GM06990 (cell line): ENCODE data around the gene SHOC2.

ENCODE experiments used
- DNase-seq: peaks from one replicate; pipeline ENCODE4 v3.0.0-alpha.2; 2011; ENCODE audit not compliant: insufficient read length; ENCODE audit errors: extremely low read depth
- H3K27me3 ChIP-seq: replicated peaks from 2 replicates; pipeline ENCODE4 v1.6.0; 2011; ENCODE audit warnings: low read length; ENCODE audit not compliant: control insufficient read depth, insufficient read depth
- H3K36me3 ChIP-seq: 2 replicates; pipeline ENCODE4 v1.5.1; 2011; ENCODE audit warnings: low read length; ENCODE audit not compliant: control insufficient read depth, insufficient read depth
- H3K4me3 ChIP-seq: replicated peaks from 2 replicates; pipeline ENCODE4 v1.5.1; 2011; ENCODE audit warnings: low read depth, mild to moderate bottlenecking, control low read depth, low read length
- TF ChIP-seq, protein P1 (sequence below): IDR thresholded peaks from 2 replicates; pipeline ENCODE4 v1.5.1; 2011; ENCODE audit warnings: low read length, control low read depth, mild to moderate bottlenecking, inconsistent platforms; ENCODE audit not compliant: insufficient read depth, poor library complexity, severe bottlenecking

SHOC2 gene

GRCh38 chr10:110985497-110986275, 66.3 kb downstream of the SHOC2 start:
- no peak overlapping the region for H3K4me3 ChIP-seq
- DNase-seq, result no peak
- no peaks in the 10 kb centered on the region for H3K27me3 ChIP-seq
- peaks cover 3% of the 10 kb centered on the region for H3K36me3 ChIP-seq
- TF ChIP-seq, protein P1, sequence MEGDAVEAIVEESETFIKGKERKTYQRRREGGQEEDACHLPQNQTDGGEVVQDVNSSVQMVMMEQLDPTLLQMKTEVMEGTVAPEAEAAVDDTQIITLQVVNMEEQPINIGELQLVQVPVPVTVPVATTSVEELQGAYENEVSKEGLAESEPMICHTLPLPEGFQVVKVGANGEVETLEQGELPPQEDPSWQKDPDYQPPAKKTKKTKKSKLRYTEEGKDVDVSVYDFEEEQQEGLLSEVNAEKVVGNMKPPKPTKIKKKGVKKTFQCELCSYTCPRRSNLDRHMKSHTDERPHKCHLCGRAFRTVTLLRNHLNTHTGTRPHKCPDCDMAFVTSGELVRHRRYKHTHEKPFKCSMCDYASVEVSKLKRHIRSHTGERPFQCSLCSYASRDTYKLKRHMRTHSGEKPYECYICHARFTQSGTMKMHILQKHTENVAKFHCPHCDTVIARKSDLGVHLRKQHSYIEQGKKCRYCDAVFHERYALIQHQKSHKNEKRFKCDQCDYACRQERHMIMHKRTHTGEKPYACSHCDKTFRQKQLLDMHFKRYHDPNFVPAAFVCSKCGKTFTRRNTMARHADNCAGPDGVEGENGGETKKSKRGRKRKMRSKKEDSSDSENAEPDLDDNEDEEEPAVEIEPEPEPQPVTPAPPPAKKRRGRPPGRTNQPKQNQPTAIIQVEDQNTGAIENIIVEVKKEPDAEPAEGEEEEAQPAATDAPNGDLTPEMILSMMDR, result no peak

DNA sequence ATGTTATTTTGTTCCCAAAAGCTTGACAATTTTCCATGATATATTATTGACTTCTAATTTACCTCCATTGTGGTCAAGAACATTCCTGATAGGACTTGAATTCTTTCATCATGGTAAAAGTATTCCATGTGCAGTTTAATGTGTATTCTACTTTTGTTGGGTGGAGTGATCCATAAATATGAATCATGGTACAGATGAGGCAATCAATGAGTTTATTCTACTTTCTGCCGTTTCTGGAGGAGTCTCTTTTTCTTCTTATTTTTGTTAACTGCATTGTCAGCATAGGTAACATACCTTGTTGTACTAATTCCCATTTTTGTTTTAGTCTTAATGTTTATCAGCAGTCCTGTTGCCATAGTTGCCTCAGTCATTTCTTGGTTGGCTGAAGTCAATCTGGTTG, 69.6 kb downstream of the SHOC2 start:
- Histone ChIP-seq H3K4me3 (no peak overlapping the region), H3K27me3 (no peaks in the 10 kb centered on the region), H3K36me3 (peaks cover 3% of the 10 kb centered on the region)
- TF ChIP-seq, protein P1, result no peak
- no peak for DNase-seq

DNA sequence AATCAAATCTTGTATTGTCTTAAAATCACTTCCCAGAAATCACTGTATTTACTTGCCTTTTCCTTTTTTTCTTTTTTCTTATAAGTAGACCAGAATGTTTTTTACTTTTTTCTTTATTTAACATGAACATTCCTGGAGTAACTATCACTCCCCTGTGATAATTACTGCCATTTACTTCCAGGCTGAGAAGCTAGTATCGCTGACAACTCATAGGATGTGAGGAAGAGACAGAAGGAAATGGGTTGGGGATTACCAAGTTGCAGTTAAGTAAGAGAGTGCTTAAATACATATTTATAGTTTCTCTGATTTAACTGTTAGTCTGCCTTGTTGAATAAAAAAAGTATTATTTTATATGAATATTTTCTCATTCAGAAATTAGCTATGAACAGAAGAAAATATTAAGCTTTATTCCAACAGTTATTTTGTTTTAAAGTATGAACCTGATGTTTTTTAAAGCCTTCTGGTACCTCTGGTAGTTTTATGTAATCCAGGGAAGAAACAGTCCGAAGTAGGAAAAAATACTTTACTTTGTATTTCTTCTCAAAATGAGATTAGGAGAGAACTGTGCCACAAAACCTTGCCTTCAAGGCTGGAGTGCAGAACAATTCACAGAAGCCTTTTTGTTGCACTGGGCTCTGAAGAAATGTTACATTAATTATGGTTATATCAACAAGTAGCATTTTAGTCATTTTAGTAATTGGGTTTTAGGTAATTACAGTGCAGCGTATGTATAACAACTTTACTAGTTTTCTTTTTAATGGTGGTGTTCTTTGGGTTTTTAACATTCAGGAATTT, 72.8 kb downstream of the SHOC2 start:
- no peaks in the 10 kb centered on the region for H3K27me3 ChIP-seq
- TF ChIP-seq, protein P1, result no peak
- H3K36me3 ChIP-seq, result peaks cover 2% of the 10 kb centered on the region; the same call in 1 of the 2 replicates
- no peak for DNase-seq
- H3K4me3 ChIP-seq, result no peak overlapping the region

DNA sequence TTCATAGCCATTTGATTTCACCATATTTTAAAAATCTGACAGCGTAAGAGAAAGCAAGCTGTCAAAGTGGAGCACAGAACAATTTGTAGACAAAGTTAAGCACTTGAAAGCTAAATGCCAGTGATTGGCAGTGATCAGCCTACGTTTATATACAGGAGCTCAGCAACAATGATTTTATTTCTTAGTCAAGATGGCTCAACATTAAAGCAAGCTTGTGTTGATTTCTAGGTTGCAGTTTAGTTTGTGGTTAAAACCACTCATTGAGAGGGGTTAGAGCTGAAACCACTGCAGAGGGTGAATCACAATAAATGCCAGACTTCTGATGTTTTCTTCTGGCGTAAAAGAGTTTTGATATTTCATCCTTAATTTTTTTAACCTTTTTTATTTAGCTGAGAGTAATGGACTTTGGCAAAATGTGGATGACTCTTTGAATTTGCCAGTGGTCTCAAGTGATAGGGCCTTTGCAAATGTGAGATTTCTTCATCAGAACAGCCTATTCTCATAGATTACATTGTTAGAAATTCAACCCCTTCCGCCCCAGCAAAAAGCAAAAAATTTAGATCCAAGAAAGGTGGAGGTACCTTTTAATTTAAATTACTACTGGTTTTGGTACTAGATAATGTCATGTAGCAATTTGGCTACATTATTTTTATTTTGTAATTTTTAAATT, 73.8 kb downstream of the SHOC2 start:
- Histone ChIP-seq H3K36me3 (peaks cover 2% of the 10 kb centered on the region; the same call in 1 of the 2 replicates), H3K4me3 (no peak overlapping the region)
- DNase-seq, result no peak

GRCh38 chr10:110994406-110995086, 75.1 kb downstream of the SHOC2 start:
- Histone ChIP-seq H3K36me3 (peaks cover 2% of the 10 kb centered on the region; the same call in 1 of the 2 replicates), H3K27me3 (no peaks in the 10 kb centered on the region), H3K4me3 (no peak overlapping the region)
- TF ChIP-seq, protein P1, result no peak
- no peak for DNase-seq

More for the DNA sequence above, 73.8 kb downstream of the SHOC2 start:
- H3K27me3 ChIP-seq, result no peaks in the 10 kb centered on the region
- TF ChIP-seq, protein P1, result no peak
